ENCODE results near the gene GNB2.

The GNB2 gene

GRCh38 chr7:100726996-100727761 lies 53.6 kb downstream of the GNB2 start:
- DNase-seq (ENCODE audit: low read depth in 2 of 2): no peak

GRCh38 chr7:100728196-100728595 lies 54.7 kb downstream of the GNB2 start:
- no peak for DNase-seq (ENCODE audit: low read depth in 2 of 2)

Measured in stimulated activated CD4-positive, alpha-beta T cell treated with anti-CD3 and anti-CD28 coated beads, Interleukin-1b, Interleukin-23, amount 100 ng/mL, for 1 hour (primary cell).